Fibroblast of villous mesenchyme (primary cell): ENCODE data around the gene TGFB1. TPM values are rescaled to one million over a fixed set of nuclear protein-coding genes. Genes with fewer than 3 reads are reported as not detected.
"Not testable (repeated sequence)": the region's sequence is repeated elsewhere in the genome, so short reads cannot be mapped to it uniquely, and the experiment has no call there.

Experiments
- DNase-seq: peaks from one replicate; pipeline ENCODE4 v3.0.0-alpha.2; 2010; ENCODE audit warnings: low read depth
- H3K4me3 ChIP-seq: 2 replicates; pipeline ENCODE4 v1.5.1; 2011; ENCODE audit warnings: low read depth, mild to moderate bottlenecking, low read length
- total RNA-seq: library from RNA; depleted of rRNA; stranded (reverse); fragments of >200 nt; gene quantifications from 2 replicates; pipeline ENCODE4 v1.2.3, GENCODE V29; 2012
- TF ChIP-seq, protein P1 (sequence below): IDR thresholded peaks from 2 replicates; pipeline ENCODE4 v1.5.1; 2012; ENCODE audit warnings: low read depth, mild to moderate bottlenecking, low read length; ENCODE audit not compliant: insufficient read depth

The TGFB1 gene
- total RNA-seq, 1 donor = 7.8 TPM

DNA sequence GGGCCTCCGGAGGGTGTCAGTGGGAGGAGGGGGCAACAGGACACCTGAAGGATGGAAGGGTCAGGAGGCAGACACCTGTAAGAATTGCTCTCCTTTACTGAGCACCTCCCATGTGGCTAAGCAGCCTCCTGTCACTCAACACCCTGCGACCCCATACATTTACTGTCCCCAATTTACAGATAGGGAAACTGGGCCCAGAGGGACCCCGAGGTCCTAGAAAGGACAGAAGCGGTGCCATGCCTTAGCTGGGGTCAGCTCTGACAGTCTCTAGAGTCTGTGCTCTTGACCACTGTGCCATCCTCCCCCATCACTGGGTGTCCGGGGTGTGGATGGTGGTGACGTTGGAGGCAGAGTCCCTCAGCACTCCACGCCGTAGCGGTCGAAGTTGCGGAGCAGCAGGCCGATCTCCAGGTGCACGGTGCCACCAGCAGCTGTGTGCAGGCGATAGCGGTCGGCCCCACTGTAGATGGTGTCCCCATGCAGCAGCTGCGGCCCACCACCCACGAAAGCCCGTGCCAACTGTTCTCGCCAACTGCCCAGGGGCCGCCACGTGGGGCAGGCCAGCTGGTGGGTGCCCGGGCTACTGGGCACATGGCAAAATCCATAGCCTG lies 726 bp upstream of the TGFB1 start:
- no peak for DNase-seq
- H3K4me3 ChIP-seq = peak overlapping the region; percentile 98

DNA sequence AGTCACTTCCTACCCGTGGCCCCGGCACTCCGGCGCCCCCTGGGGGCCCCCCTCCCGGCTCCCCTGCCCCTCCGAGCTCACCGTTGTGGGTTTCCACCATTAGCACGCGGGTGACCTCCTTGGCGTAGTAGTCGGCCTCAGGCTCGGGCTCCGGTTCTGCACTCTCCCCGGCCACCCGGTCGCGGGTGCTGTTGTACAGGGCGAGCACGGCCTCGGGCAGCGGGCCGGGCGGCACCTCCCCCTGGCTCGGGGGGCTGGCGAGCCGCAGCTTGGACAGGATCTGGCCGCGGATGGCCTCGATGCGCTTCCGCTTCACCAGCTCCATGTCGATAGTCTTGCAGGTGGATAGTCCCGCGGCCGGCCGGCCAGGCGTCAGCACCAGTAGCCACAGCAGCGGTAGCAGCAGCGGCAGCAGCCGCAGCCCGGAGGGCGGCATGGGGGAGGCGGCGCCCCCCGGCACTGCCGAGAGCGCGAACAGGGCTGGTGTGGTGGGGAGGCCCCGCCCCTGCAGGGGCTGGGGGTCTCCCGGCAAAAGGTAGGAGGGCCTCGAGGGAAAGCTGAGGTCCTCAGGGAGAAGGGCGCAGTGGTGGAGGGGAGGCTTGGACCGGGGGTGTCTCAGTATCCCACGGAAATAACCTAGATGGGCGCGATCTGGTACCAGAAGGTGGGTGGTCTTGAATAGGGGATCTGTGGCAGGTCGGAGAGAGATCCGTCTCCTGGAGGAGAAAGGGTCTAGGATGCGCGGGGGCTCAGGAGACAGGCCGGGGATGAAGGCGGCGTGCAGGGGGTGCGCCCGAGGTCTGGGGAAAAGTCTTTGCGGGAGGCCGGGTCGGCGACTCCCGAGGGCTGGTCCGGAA lies 885 bp downstream of the TGFB1 start:
- TF ChIP-seq, protein P1, sequence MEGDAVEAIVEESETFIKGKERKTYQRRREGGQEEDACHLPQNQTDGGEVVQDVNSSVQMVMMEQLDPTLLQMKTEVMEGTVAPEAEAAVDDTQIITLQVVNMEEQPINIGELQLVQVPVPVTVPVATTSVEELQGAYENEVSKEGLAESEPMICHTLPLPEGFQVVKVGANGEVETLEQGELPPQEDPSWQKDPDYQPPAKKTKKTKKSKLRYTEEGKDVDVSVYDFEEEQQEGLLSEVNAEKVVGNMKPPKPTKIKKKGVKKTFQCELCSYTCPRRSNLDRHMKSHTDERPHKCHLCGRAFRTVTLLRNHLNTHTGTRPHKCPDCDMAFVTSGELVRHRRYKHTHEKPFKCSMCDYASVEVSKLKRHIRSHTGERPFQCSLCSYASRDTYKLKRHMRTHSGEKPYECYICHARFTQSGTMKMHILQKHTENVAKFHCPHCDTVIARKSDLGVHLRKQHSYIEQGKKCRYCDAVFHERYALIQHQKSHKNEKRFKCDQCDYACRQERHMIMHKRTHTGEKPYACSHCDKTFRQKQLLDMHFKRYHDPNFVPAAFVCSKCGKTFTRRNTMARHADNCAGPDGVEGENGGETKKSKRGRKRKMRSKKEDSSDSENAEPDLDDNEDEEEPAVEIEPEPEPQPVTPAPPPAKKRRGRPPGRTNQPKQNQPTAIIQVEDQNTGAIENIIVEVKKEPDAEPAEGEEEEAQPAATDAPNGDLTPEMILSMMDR = peak; percentile 57
- H3K4me3 ChIP-seq = peak overlapping the region; percentile 98
- DNase-seq = peak; percentile 72

More for the DNA sequence above, 726 bp upstream of the TGFB1 start:
- TF ChIP-seq, protein P1 = no peak

DNA sequence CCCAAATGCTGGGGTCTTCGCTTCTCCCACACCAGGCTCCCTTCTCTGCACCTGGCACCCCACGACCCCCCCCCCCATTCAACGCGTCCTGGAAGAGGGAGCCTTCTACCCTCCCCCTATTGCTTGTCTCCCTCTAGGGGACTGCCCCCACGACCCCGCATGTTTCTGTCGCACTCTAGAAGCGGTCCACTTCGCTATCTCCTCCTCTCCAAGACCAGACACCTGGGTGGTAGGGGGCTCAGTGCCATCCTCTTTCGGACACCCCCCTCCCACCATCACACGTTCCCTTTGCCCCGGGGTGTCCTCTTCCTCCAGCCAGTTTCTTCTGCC lies 1.5 kb downstream of the TGFB1 start:
- TF ChIP-seq, protein P1 = no peak
- no peak for DNase-seq
- H3K4me3 ChIP-seq = peak overlapping the region; percentile 98

DNA sequence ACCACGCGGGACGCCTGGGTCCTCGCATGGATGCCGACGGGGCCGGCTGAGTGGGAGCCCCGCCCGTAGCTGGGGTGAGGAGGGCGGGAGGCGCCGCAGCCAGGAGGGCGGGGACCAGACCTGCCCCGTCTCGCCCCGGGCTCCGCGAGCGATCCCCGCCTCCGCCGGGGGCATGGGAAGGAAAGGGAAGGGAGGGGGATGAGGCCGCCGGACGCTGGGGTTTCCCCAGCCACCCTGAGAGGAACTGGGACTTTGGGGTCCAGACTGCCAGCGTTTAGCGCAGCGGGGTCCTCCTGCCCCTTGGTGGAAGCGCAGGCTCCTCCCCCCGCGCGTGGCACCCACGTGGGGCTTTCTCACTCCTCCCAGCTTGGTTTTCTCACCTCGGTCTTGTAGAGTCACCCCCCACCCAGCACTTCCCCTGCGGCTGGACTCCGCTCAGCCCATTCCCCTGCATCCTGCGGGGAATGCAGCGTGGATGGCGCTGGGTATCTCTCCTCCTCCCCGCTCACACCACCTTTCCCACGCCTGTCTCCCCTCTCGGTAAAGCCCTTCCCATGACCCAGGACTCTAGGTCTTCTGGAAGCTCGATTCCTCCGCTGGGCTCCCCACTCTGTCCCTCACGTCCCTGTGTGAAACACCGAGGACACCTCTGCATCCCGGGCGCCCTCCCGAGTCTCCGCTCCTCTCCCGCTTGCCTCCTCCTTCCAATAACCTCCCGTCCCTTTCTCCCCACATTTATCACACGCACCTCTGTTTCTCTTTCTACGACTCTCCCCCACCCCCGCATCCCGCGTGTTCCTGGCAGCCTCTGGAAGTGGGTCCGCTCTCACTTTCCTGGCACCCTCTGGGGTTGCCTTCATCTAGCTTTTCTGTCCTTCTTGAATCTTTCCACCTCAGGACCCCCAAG lies 2.1 kb downstream of the TGFB1 start:
- DNase-seq = peak; percentile 71
- H3K4me3 ChIP-seq = peak overlapping the region; percentile 98
- TF ChIP-seq, protein P1 = no peak

DNA sequence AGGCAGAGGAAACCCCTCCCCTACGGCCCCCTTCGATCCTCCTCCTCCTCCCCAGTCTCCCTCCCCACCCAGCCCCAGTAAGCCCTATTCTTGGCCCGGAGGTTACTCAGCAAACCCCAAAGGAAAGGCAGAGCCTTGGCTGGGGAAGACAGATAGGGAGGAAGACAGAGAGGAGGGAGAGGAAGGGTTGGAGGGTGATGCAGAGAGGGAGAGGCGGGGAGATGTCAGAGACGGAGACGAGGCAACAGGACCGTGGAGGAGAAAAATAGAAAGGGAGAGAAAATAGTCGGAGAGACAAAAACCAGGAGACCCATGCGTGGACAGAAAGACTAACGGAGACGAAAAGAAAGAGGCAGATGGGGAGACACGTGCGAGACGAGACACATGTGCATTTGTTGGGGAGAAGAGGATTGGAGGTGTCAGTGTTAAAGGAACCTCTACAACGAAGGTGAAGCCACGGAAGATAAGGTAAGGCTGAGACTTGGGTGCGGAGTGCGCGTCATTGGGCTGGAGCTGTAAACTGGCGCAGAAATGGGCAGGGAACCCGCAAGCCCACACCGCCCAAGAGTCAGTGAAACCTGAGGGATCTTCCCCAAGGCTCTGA lies 2.9 kb downstream of the TGFB1 start:
- no peak for DNase-seq
- TF ChIP-seq, protein P1 = no peak
- peak overlapping the region; percentile 98 for H3K4me3 ChIP-seq

DNA sequence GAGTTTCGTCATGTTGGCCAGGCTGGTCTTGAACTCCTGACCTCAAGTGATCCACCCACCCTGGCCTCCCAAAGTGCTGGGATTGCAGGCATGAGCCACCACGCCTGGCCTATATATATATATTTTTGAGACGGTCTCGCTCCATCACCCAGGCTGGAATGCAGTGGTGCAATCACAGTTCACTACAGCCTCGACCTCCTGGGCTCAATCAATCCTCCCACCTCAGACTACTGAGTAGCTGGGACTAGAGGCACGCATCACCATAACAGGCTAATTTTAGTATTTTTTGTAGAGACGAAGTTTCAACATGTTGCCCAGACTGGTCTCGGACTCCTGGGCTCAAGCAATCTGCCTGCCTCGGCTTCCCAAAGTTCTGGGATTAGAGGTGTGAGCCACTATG lies 6.8 kb downstream of the TGFB1 start:
- not testable (repeated sequence) for DNase-seq, H3K4me3 ChIP-seq
